ENCODE results near the gene HMGCL. TPM values are rescaled to one million over a fixed set of nuclear protein-coding genes. Genes with fewer than 3 reads are reported as not detected.
"Not testable (repeated sequence)": the region's sequence is repeated elsewhere in the genome, so short reads cannot be mapped to it uniquely, and the experiment has no call there.

HMGCL gene
- total RNA-seq, 1 donor from 2014 or later = 25.3 TPM

GRCh38 chr1:23827717-23828116, 2.5 kb upstream of the HMGCL start:
- H3K27me3 ChIP-seq = no peaks in the 10 kb centered on the region
- H3K36me3 ChIP-seq = no peaks in the 10 kb centered on the region
- no peak overlapping the region for H3K4me3 ChIP-seq
- intact Hi-C loops (cut with DNase I) = no loop called here
- H3K9me3 ChIP-seq = no peaks in the 10 kb centered on the region
- peaks cover 8% of the 10 kb centered on the region for H3K4me1 ChIP-seq
- H3K27ac ChIP-seq = no peak overlapping the region
- no peak for DNase-seq (ENCODE audit: extremely low spot score in 2 of 2)
- no peak for TF ChIP-seq POLR2A (IDR thresholded peaks at IDR 0.05)
- no peak for TF ChIP-seq CTCF (IDR thresholded peaks at IDR 0.05)
- TF ChIP-seq POLR2AphosphoS5 (IDR thresholded peaks at IDR 0.05; ENCODE audit: insufficient read depth in 1 of 2, low read depth in 1 of 2) = no peak

GRCh38 chr1:23826590-23826989, 1.4 kb upstream of the HMGCL start:
- H3K4me1 ChIP-seq; intact Hi-C loops (cut with DNase I); H3K36me3 ChIP-seq; H3K9me3 ChIP-seq; DNase-seq (ENCODE audit: extremely low spot score in 2 of 2); H3K27me3 ChIP-seq; H3K27ac ChIP-seq; H3K4me3 ChIP-seq: not testable (repeated sequence)

GRCh38 chr1:23825762-23826522, 713 bp upstream of the HMGCL start:
- peaks cover 8% of the 10 kb centered on the region for H3K4me1 ChIP-seq
- no peaks in the 10 kb centered on the region for H3K36me3 ChIP-seq
- peak overlapping the region; percentile 89 for H3K27ac ChIP-seq
- H3K4me3 ChIP-seq = peak overlapping the region; percentile 89 to 96
- no peaks in the 10 kb centered on the region for H3K27me3 ChIP-seq
- DNase-seq (ENCODE audit: extremely low spot score in 2 of 2) = no peak
- no peak for TF ChIP-seq POLR2A (IDR thresholded peaks at IDR 0.05)
- TF ChIP-seq CTCF (IDR thresholded peaks at IDR 0.05) = no peak
- no peak for TF ChIP-seq POLR2AphosphoS5 (IDR thresholded peaks at IDR 0.05; ENCODE audit: insufficient read depth in 1 of 2, low read depth in 1 of 2)
- no peaks in the 10 kb centered on the region for H3K9me3 ChIP-seq
- intact Hi-C loops (cut with DNase I) = no loop called here

GRCh38 chr1:23824711-23825075, 536 bp downstream of the HMGCL start:
- intact Hi-C loops (cut with DNase I) = no loop called here
- H3K4me1 ChIP-seq = peaks cover 8% of the 10 kb centered on the region

GRCh38 chr1:23823767-23824166, 1.5 kb downstream of the HMGCL start:
- TF ChIP-seq POLR2A (IDR thresholded peaks at IDR 0.05) (no peak), POLR2AphosphoS5 (IDR thresholded peaks at IDR 0.05; ENCODE audit: insufficient read depth in 1 of 2, low read depth in 1 of 2) (no peak), CTCF (IDR thresholded peaks at IDR 0.05) (no peak)
- H3K4me1 ChIP-seq = peaks cover 8% of the 10 kb centered on the region
- H3K4me3 ChIP-seq = no peak overlapping the region
- no peak for DNase-seq (ENCODE audit: extremely low spot score in 2 of 2)
- H3K27ac ChIP-seq = no peak overlapping the region
- intact Hi-C loops (cut with DNase I) = no loop called here
- no peaks in the 10 kb centered on the region for H3K9me3 ChIP-seq
- no peaks in the 10 kb centered on the region for H3K36me3 ChIP-seq
- no peaks in the 10 kb centered on the region for H3K27me3 ChIP-seq

More at GRCh38 chr1:23824711-23825075, 536 bp downstream of the HMGCL start:
- H3K27me3 ChIP-seq = no peaks in the 10 kb centered on the region
- DNase-seq (ENCODE audit: extremely low spot score in 2 of 2) = no peak
- peak overlapping the region; percentile 89 to 96 for H3K4me3 ChIP-seq
- no peaks in the 10 kb centered on the region for H3K36me3 ChIP-seq
- TF ChIP-seq CTCF (IDR thresholded peaks at IDR 0.05) (no peak), POLR2A (IDR thresholded peaks at IDR 0.05) (no peak), POLR2AphosphoS5 (IDR thresholded peaks at IDR 0.05; ENCODE audit: insufficient read depth in 1 of 2, low read depth in 1 of 2) (no peak)
- H3K27ac ChIP-seq = peak overlapping the region; percentile 89
- no peaks in the 10 kb centered on the region for H3K9me3 ChIP-seq
